ENCODE results near the gene CHRNB4.

Gene CHRNB4

GRCh38 chr15:78626381-78626995, 14.5 kb downstream of the CHRNB4 start:
- peak; percentile 59 for DNase-seq (ENCODE audit: insufficient read length, low spot score)
- TF ChIP-seq, protein P1, sequence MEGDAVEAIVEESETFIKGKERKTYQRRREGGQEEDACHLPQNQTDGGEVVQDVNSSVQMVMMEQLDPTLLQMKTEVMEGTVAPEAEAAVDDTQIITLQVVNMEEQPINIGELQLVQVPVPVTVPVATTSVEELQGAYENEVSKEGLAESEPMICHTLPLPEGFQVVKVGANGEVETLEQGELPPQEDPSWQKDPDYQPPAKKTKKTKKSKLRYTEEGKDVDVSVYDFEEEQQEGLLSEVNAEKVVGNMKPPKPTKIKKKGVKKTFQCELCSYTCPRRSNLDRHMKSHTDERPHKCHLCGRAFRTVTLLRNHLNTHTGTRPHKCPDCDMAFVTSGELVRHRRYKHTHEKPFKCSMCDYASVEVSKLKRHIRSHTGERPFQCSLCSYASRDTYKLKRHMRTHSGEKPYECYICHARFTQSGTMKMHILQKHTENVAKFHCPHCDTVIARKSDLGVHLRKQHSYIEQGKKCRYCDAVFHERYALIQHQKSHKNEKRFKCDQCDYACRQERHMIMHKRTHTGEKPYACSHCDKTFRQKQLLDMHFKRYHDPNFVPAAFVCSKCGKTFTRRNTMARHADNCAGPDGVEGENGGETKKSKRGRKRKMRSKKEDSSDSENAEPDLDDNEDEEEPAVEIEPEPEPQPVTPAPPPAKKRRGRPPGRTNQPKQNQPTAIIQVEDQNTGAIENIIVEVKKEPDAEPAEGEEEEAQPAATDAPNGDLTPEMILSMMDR (IDR thresholded peaks at IDR 0.05; ENCODE audit: insufficient read depth, missing control alignments): no peak
- no peak for FAIRE-seq

- TF ChIP-seq, protein P1 (IDR thresholded peaks at IDR 0.05; ENCODE audit: insufficient read depth, missing control alignments): no peak
- no peak for FAIRE-seq
- DNase-seq (ENCODE audit: insufficient read length, low spot score): no peak
Observed at GRCh38 chr15:78625606-78626280, 15.3 kb downstream of the CHRNB4 start.

GRCh38 chr15:78624651-78625590, 16.1 kb downstream of the CHRNB4 start:
- DNase-seq (ENCODE audit: insufficient read length, low spot score) (no peak), FAIRE-seq (no peak)
- TF ChIP-seq, protein P1 (IDR thresholded peaks at IDR 0.05; ENCODE audit: insufficient read depth, missing control alignments): no peak

GRCh38 chr15:78623786-78624497, 17.1 kb downstream of the CHRNB4 start:
- no peak for FAIRE-seq
- TF ChIP-seq, protein P1 (IDR thresholded peaks at IDR 0.05; ENCODE audit: insufficient read depth, missing control alignments): no peak
- DNase-seq (ENCODE audit: insufficient read length, low spot score): no peak

GRCh38 chr15:78621810-78622402, 19.1 kb downstream of the CHRNB4 start:
- no peak for FAIRE-seq
- TF ChIP-seq, protein P1 (IDR thresholded peaks at IDR 0.05; ENCODE audit: insufficient read depth, missing control alignments): no peak
- DNase-seq (ENCODE audit: insufficient read length, low spot score): no peak

GRCh38 chr15:78620527-78621421, 20.2 kb downstream of the CHRNB4 start, which contains the start of gene CHRNA3:
TSS of gene CHRNA3 (minus strand) at chr15:78620996. CDS start at chr15:78620794, 202 bp downstream.
- no peak for DNase-seq (ENCODE audit: insufficient read length, low spot score)

More at GRCh38 chr15:78620527-78621421, 20.2 kb downstream of the CHRNB4 start, which contains the start of gene CHRNA3:
- FAIRE-seq: no peak
- TF ChIP-seq, protein P1 (IDR thresholded peaks at IDR 0.05; ENCODE audit: insufficient read depth, missing control alignments): no peak
